ENCODE results near the gene HAND2. TPM values are rescaled to one million over a fixed set of nuclear protein-coding genes. Genes with fewer than 3 reads are reported as not detected.

Gene HAND2
- total RNA-seq, 1 donor from 2014 or later: 116 TPM

- DNase-seq (ENCODE audit: low spot score): peak; percentile 89
These were observed 51.7 kb downstream of the HAND2 start for GRCh38 chr4:173478201-173478912.

GRCh38 chr4:173477016-173477415, 53.0 kb downstream of the HAND2 start:
- no peak for DNase-seq (ENCODE audit: low spot score)

Other genes with a start within 250 kb of the HAND2 start
- 62.4 TPM for gene HMGB2, start 195.9 kb downstream of the HAND2 start, total RNA-seq (ENCODE audit: insufficient read depth, low replicate concordance)
- 28.9 TPM for gene SAP30, start 159.3 kb downstream of the HAND2 start, total RNA-seq (ENCODE audit: insufficient read depth, low replicate concordance)
- 15.2 TPM for gene SCRG1, start 131.1 kb downstream of the HAND2 start, total RNA-seq (ENCODE audit: insufficient read depth, low replicate concordance)

Measured in umbilical cord (tissue), 2 donors.